Endodermal cell (in vitro differentiated cells): ENCODE results near the gene AGO1. TPM values are rescaled to one million over a fixed set of nuclear protein-coding genes. Genes with fewer than 3 reads are reported as not detected.

Experiments used
- DNase-seq: peaks from one replicate; pipeline ENCODE4 v3.0.0-alpha.2; 2017
- H3K27ac ChIP-seq: 2 replicates; pipeline ENCODE4 v1.5.1; 2013; ENCODE audit warnings: mild to moderate bottlenecking, low read depth, low read length, moderate library complexity
- H3K27me3 ChIP-seq: 2 replicates; pipeline ENCODE4 v1.6.1; 2013; ENCODE audit warnings: mild to moderate bottlenecking, low read length, moderate library complexity; ENCODE audit not compliant: insufficient read depth, control insufficient read depth, poor library complexity, severe bottlenecking
- H3K36me3 ChIP-seq: 2 replicates; pipeline ENCODE4 v1.7.0; 2013; ENCODE audit warnings: mild to moderate bottlenecking, low read length, moderate library complexity; ENCODE audit not compliant: control insufficient read depth, insufficient read depth
- H3K4me1 ChIP-seq: one replicate; pipeline ENCODE4 v1.7.0; 2013; ENCODE audit warnings: low read length; ENCODE audit not compliant: control insufficient read depth, insufficient read depth
- H3K4me3 ChIP-seq: 2 replicates; pipeline ENCODE4 v1.5.1; 2013; ENCODE audit warnings: mild to moderate bottlenecking, low read length, moderate library complexity
- H3K9ac ChIP-seq: 2 replicates; pipeline ENCODE4 v1.6.1; 2013; ENCODE audit warnings: mild to moderate bottlenecking, low read length, moderate library complexity; ENCODE audit not compliant: poor library complexity, severe bottlenecking; ENCODE audit errors: extremely low read depth
- H3K9me3 ChIP-seq: 2 replicates; pipeline ENCODE4 v1.6.1; 2013; ENCODE audit warnings: mild to moderate bottlenecking, low read length, moderate library complexity; ENCODE audit not compliant: control insufficient read depth
- H3K27ac Mint-ChIP-seq: 2 replicates; pipeline ENCODE4 v1.8.0; 2020; ENCODE audit warnings: mixed read lengths
- H3K27me3 Mint-ChIP-seq: 2 replicates; pipeline ENCODE4 v1.8.0; 2021; ENCODE audit warnings: mild to moderate bottlenecking, mixed read lengths; ENCODE audit not compliant: insufficient read depth
- H3K36me3 Mint-ChIP-seq: 2 replicates; pipeline ENCODE4 v1.8.0; 2020; ENCODE audit warnings: low read depth, mixed read lengths
- H3K4me1 Mint-ChIP-seq: 2 replicates; pipeline ENCODE4 v1.8.0; 2020; ENCODE audit warnings: mixed read lengths
- H3K4me3 Mint-ChIP-seq: 2 replicates; pipeline ENCODE4 v1.8.0; 2020; ENCODE audit warnings: mild to moderate bottlenecking, moderate library complexity, mixed read lengths
- H3K9me3 Mint-ChIP-seq: 2 replicates; pipeline ENCODE4 v1.8.0; 2020; ENCODE audit warnings: mild to moderate bottlenecking, mixed read lengths
- WGBS, 2 experiments: methylation state at CpG; one replicate each; pipeline versions ENCODE4 v1.1.5 to v1.1.7; 2013; ENCODE audit warnings: missing lambda C conversion rate in 2 of 2, mixed read lengths in 1 of 2; ENCODE audit not compliant: insufficient coverage in 1 of 2, insufficient read length in 1 of 2; 5-methylcytosine and 5-hydroxymethylcytosine counted together
- long read RNA-seq, 4 experiments: library from polyadenylated mRNA in 2 of 4; library from RNA in 1 of 4; library from capped mRNA in 1 of 4; stranded (forward) in 3 of 4; unstranded in 1 of 4; transcript quantifications; one replicate each; pipeline ENCODE4 v2.0.0, GENCODE V29; 2020 to 2021; ENCODE audit warnings: inconsistent platforms in 1 of 4
- polyA plus RNA-seq, 2 experiments: library from polyadenylated mRNA; stranded (reverse); fragments of 50-300 nt; gene quantifications; one replicate each; pipeline ENCODE4 v1.2.3, GENCODE V29; 2013
- total RNA-seq, 2 donors: library from RNA; stranded (reverse); fragmentation: NEBNext Ultra II Directional in 1 of 2; extraction: Animal tissue kit (Norgen Biotek cat#: 25700) in 1 of 2; gene quantifications; 2 replicates in 1 of 2; 3 replicates in 1 of 2; pipeline ENCODE4 v1.2.1, GENCODE V29; 2021
- TF ChIP-seq, protein P1 (sequence below): fragments of 200-600 bp; sonication (generic); conservative IDR thresholded peaks from 2 replicates; pipeline ENCODE4 v1.5.0; 2021; ENCODE audit warnings: antibody characterized with exemption, mild to moderate bottlenecking

AGO1 gene
- total RNA-seq: 10 to 100 TPM; 54.5 to 65.7 TPM
- polyA plus RNA-seq (2013, experiment 1 of 2): 48.5 TPM
- polyA plus RNA-seq (2013, experiment 2 of 2): 52.3 TPM
- long read RNA-seq, experiment 1, full-length matches to known transcripts: 1 of 14 reads
- long read RNA-seq, experiment 1, partial matches to known transcripts: 0 of 14 reads
- long read RNA-seq, experiment 1, other reads (novel, unspliced or antisense): 13 of 14 reads
- long read RNA-seq, experiment 2, full-length matches to known transcripts: 4 of 44 reads
- long read RNA-seq, experiment 2, partial matches to known transcripts: 6 of 44 reads
- long read RNA-seq, experiment 2, other reads (novel, unspliced or antisense): 34 of 44 reads
- long read RNA-seq, experiment 3, full-length matches to known transcripts: 2 of 19 reads
- long read RNA-seq, experiment 3, partial matches to known transcripts: 6 of 19 reads
- long read RNA-seq, experiment 3, other reads (novel, unspliced or antisense): 11 of 19 reads
- long read RNA-seq, experiment 4, partial matches to known transcripts: 0 of 2 reads
- long read RNA-seq, experiment 4, other reads (novel, unspliced or antisense): 2 of 2 reads

DNA sequence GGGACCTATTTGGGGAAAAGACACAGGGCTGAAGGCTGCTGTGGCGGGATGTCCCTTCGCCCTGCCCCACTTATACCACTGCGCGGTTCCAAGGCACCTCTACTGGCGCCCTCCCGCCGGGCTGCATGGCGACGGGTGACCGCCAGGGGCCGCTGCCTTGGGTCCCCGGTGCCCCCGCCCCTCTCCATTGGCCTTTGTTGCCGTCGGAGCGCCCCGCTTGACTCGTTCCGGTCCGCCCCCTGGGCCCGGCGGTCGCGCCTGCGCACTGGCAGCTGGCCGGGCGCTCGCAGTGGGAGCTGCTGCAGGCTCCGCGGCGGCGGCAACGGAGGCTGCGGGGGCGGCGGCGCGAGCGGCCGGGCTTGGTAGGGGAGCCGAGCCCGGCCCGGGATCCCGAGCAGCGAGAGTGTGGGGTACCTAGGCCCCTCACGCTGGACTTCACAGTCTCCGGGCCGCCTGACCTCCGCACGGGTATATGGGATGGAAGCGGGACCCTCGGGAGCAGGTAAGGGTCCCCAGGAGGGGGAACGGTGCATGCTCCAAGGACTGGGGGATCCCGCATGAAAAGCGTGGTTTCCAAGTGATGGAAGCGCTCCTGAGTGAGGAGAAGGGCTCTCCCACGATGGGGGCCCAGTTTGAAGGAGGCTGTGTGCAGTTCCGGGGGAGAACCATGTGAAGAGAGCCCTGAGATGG is at the start of gene AGO1:
TSS of gene AGO1 (plus strand) at position 265 of the 690 bp plus-strand sequence. CDS start at position 478, 213 bp downstream.
- WGBS, 2 experiments: 2 to 4% methylated on average over 27 to 58 of the region's 58 CpGs

DNA sequence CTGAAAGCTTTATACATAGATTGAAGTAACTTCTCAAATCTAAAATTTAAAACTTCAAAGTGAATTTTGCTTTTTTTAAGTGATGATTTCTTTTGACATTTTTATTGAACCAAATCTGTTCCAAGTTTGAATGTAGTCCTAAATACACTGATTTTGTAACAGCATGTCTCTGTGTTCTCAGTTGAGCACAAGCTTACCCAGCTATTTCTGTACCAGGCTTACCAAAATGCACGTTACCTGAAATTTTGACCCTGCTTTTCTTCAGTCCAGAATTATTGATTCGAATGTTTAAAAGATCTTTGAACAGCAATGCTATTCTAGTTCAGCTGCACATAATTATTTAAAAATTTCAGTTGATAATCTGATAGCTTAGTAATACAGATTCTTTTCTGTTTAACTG is 49.6 kb upstream of the AGO1 start:
- Mint-ChIP-seq H3K27me3 (no peaks in the 10 kb centered on the region), H3K27ac (no peak overlapping the region), H3K9me3 (peaks cover 15% of the 10 kb centered on the region), H3K4me1 (no peaks in the 10 kb centered on the region), H3K36me3 (peaks cover 64% of the 10 kb centered on the region), H3K4me3 (no peak overlapping the region)
- H3K36me3 ChIP-seq: peaks cover 74% of the 10 kb centered on the region
- H3K9ac ChIP-seq: no peak overlapping the region
- DNase-seq: no peak
- H3K4me3 ChIP-seq: no peak overlapping the region
- TF ChIP-seq, protein P1, sequence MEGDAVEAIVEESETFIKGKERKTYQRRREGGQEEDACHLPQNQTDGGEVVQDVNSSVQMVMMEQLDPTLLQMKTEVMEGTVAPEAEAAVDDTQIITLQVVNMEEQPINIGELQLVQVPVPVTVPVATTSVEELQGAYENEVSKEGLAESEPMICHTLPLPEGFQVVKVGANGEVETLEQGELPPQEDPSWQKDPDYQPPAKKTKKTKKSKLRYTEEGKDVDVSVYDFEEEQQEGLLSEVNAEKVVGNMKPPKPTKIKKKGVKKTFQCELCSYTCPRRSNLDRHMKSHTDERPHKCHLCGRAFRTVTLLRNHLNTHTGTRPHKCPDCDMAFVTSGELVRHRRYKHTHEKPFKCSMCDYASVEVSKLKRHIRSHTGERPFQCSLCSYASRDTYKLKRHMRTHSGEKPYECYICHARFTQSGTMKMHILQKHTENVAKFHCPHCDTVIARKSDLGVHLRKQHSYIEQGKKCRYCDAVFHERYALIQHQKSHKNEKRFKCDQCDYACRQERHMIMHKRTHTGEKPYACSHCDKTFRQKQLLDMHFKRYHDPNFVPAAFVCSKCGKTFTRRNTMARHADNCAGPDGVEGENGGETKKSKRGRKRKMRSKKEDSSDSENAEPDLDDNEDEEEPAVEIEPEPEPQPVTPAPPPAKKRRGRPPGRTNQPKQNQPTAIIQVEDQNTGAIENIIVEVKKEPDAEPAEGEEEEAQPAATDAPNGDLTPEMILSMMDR: no peak
- H3K4me1 ChIP-seq: no peaks in the 10 kb centered on the region
- no peak overlapping the region for H3K27ac ChIP-seq
- H3K9me3 ChIP-seq: peaks cover 13% of the 10 kb centered on the region
- 94% methylated on average over 2 of the region's 2 CpGs; no CpG with 5 or more reads in 1 of the 2 experiments for WGBS, 2 experiments
- H3K27me3 ChIP-seq: no peaks in the 10 kb centered on the region

More for the DNA sequence above, at the start of gene AGO1:
- Histone ChIP-seq H3K9ac (peak within 1 kb of the TSS; percentile 81), H3K27me3 (no peaks in the 10 kb centered on the region), H3K4me1 (peaks cover 16% of the 10 kb centered on the region), H3K4me3 (peak within 1 kb of the TSS; percentile 99), H3K9me3 (no peaks in the 10 kb centered on the region), H3K36me3 (no peaks in the 10 kb centered on the region), H3K27ac (peak within 1 kb of the TSS; percentile 96)
- Mint-ChIP-seq H3K27ac (peak within 1 kb of the TSS; percentile 95), H3K4me1 (peaks cover 37% of the 10 kb centered on the region), H3K36me3 (no peaks in the 10 kb centered on the region), H3K4me3 (peak within 1 kb of the TSS; percentile 97), H3K9me3 (no peaks in the 10 kb centered on the region), H3K27me3 (no peaks in the 10 kb centered on the region)
- DNase-seq: peak; percentile 99
- TF ChIP-seq, protein P1: peak; percentile 98

DNA sequence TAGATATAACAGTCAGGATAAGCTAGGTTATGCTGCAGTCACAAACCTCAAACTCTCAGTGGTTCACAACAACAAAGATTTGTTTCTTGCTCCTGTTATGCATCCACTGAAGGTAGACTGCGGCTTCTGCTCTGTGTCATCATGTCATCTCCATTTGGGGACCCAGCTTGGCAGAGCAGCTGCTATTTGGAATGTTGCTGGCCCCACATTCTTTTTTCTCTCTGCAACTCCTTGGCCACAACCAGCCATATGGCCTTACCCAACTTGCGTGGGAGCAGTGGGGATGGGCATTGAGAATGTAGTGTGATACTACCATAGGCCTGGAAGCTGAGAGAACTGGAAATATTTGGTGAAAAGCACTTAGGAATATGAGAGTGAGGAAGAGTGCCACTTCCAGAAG is 48.8 kb upstream of the AGO1 start:
- 86 to 90% methylated on average over 1 to 2 of the region's 2 CpGs for WGBS, 2 experiments
- peaks cover 16% of the 10 kb centered on the region for H3K9me3 Mint-ChIP-seq
- no peaks in the 10 kb centered on the region for H3K4me1 Mint-ChIP-seq
- no peak for DNase-seq
- no peak overlapping the region for H3K4me3 Mint-ChIP-seq
- no peak overlapping the region for H3K27ac Mint-ChIP-seq
- Histone ChIP-seq H3K4me1 (no peaks in the 10 kb centered on the region), H3K36me3 (peaks cover 78% of the 10 kb centered on the region), H3K4me3 (no peak overlapping the region), H3K9ac (no peak overlapping the region), H3K27ac (no peak overlapping the region), H3K9me3 (peaks cover 16% of the 10 kb centered on the region), H3K27me3 (no peaks in the 10 kb centered on the region)
- TF ChIP-seq, protein P1: no peak
- peaks cover 69% of the 10 kb centered on the region for H3K36me3 Mint-ChIP-seq
- no peaks in the 10 kb centered on the region for H3K27me3 Mint-ChIP-seq
